ENCODE measurements around the gene AHSA1. TPM values are rescaled to one million over a fixed set of nuclear protein-coding genes. Genes with fewer than 3 reads are reported as not detected.

Gene AHSA1
- polyA plus RNA-seq, 1 of the 3 experiments (the other 2 are of a cell fraction) = 366 TPM

GRCh38 chr14:77491056-77491455 lies 33.2 kb downstream of the AHSA1 start:
- Histone ChIP-seq H3K9me2 (no peaks in the 10 kb centered on the region), H3F3A (replicated peaks; ENCODE audit: insufficient read depth) (no peaks in the 10 kb centered on the region)
- CTCF ChIA-PET = no interaction called here

GRCh38 chr14:77495334-77495733 lies 37.4 kb downstream of the AHSA1 start:
- Histone ChIP-seq H3K27ac (ENCODE audit: low read depth in 2 of 2, low read length in 1 of 2) (no peak overlapping the region), H3K27me3 (ENCODE audit: insufficient read depth) (no peaks in the 10 kb centered on the region; the same call in 1 of the 2 replicates), H3K4me3 (ENCODE audit: low read depth in 2 of 2, low read length in 1 of 2) (no peak overlapping the region), H3K9me2 (no peaks in the 10 kb centered on the region), H3K79me2 (ENCODE audit: insufficient read depth) (no peaks in the 10 kb centered on the region), H4K20me1 (ENCODE audit: insufficient read depth) (no peaks in the 10 kb centered on the region), H3K4me1 (ENCODE audit: control insufficient read depth in 1 of 2, insufficient read depth in 2 of 2, low read depth in 1 of 2, low read length in 1 of 2) (peaks cover 0 to 8% of the 10 kb centered on the region in 2 experiments; a peak in 1 of 4 replicates), H2AFZ (ENCODE audit: low read depth) (no peak overlapping the region), H3K4me2 (no peak overlapping the region), H3F3A (replicated peaks; ENCODE audit: insufficient read depth) (no peaks in the 10 kb centered on the region), H3K9me3 (no peaks in the 10 kb centered on the region), H3K9ac (no peak overlapping the region), H3K36me3 (replicated peaks in 1 of 2; ENCODE audit: control insufficient read depth in 1 of 2, insufficient read depth in 2 of 2, low read length in 1 of 2) (no peaks in the 10 kb centered on the region)
- ChIA-PET POLR2A (no interaction called here), CTCF (interaction anchor here (1.1 kb wide), 1 partner anchor 21 kb away, joined by 3 read pairs; no protein-coding TSS in a partner anchor)
- DNase-seq = no peak
- 81% methylated on average over 7 of the region's 7 CpGs for WGBS (ENCODE audit: low lambda C conversion rate)
- no peak for TF ChIP-seq ZBTB33 (IDR thresholded peaks at IDR 0.05; ENCODE audit: borderline replicate concordance, low read depth)
- no peak for TF ChIP-seq USF2 (IDR thresholded peaks at IDR 0.05; ENCODE audit: borderline replicate concordance, low read depth, low read length)
- TF ChIP-seq REST (IDR thresholded peaks at IDR 0.05; ENCODE audit: low read depth, low read length) = no peak
- no peak for TF ChIP-seq TEAD4 (IDR thresholded peaks at IDR 0.05; ENCODE audit: borderline replicate concordance, insufficient read depth)

More at GRCh38 chr14:77491056-77491455, 33.2 kb downstream of the AHSA1 start:
- Histone ChIP-seq H3K9me3 (no peaks in the 10 kb centered on the region), H3K4me1 (ENCODE audit: control insufficient read depth in 1 of 2, insufficient read depth in 2 of 2, low read depth in 1 of 2, low read length in 1 of 2) (no peaks in the 10 kb centered on the region; a peak in 1 of 4 replicates), H3K79me2 (ENCODE audit: insufficient read depth) (no peaks in the 10 kb centered on the region), H3K4me2 (no peak overlapping the region), H3K4me3 (ENCODE audit: low read depth in 2 of 2, low read length in 1 of 2) (no peak overlapping the region), H2AFZ (ENCODE audit: low read depth) (no peak overlapping the region), H3K9ac (no peak overlapping the region), H3K27ac (ENCODE audit: low read depth in 2 of 2, low read length in 1 of 2) (no peak overlapping the region), H4K20me1 (ENCODE audit: insufficient read depth) (no peaks in the 10 kb centered on the region), H3K27me3 (ENCODE audit: insufficient read depth) (no peaks in the 10 kb centered on the region), H3K36me3 (replicated peaks in 1 of 2; ENCODE audit: control insufficient read depth in 1 of 2, insufficient read depth in 2 of 2, low read length in 1 of 2) (no peaks in the 10 kb centered on the region)
- TF ChIP-seq RFX5 (IDR thresholded peaks at IDR 0.05; ENCODE audit: low read length) (no peak), GATA2 (CRISPR knock-in tag; IDR thresholded peaks at IDR 0.05) (no peak), EZH2phosphoT487 (IDR thresholded peaks at IDR 0.05; ENCODE audit: borderline replicate concordance, low read depth) (no peak), TAF1 (IDR thresholded peaks at IDR 0.05; ENCODE audit: borderline replicate concordance, low read depth, low read length) (no peak), RAD21 (IDR thresholded peaks at IDR 0.05; ENCODE audit: low read length) (no peak), GABPA (IDR thresholded peaks at IDR 0.05; ENCODE audit: low read depth) (no peak), USF2 (IDR thresholded peaks at IDR 0.05; ENCODE audit: borderline replicate concordance, low read depth, low read length) (no peak), IRF3 (IDR thresholded peaks at IDR 0.05; ENCODE audit: low read depth, low read length) (no peak), ZBTB33 (IDR thresholded peaks at IDR 0.05; ENCODE audit: borderline replicate concordance, low read depth) (no peak)
- 88% methylated on average over 5 of the region's 5 CpGs for WGBS (ENCODE audit: low lambda C conversion rate)
- POLR2A ChIA-PET = no interaction called here
- no peak for DNase-seq

Measured in SK-N-SH (cell line).